Ascending aorta (tissue), 2 donors: ENCODE data around the gene PCNX4. TPM values are rescaled to one million over a fixed set of nuclear protein-coding genes. Genes with fewer than 3 reads are reported as not detected.

Experiments used
- DNase-seq, 2 donors: peaks; one replicate each; pipeline ENCODE4 v3.0.0-alpha.2; 2019; ENCODE audit warnings: low spot score in 2 of 2
- H3K27ac ChIP-seq, 2 donors: fragments of 200-600 bp; sonication (generic); one replicate each; pipeline ENCODE4 v1.5.1; 2016 to 2017; ENCODE audit warnings: mild to moderate bottlenecking in 1 of 2
- H3K27me3 ChIP-seq: fragments of 200-600 bp; sonication (generic); one replicate; pipeline ENCODE4 v1.5.1; 2017
- H3K36me3 ChIP-seq, 2 donors: fragments of 200-600 bp; sonication (generic); one replicate each; pipeline ENCODE4 v1.5.1; 2016
- H3K4me1 ChIP-seq, 2 donors: fragments of 200-600 bp; sonication (generic); one replicate each; pipeline ENCODE4 v1.5.1; 2016 to 2017; ENCODE audit warnings: mild to moderate bottlenecking in 1 of 2
- H3K4me3 ChIP-seq, 2 donors: fragments of 200-600 bp; sonication (generic); one replicate each; pipeline ENCODE4 v1.5.1; 2016 to 2017; ENCODE audit warnings: mild to moderate bottlenecking in 1 of 2
- H3K9me3 ChIP-seq, 2 donors: fragments of 200-600 bp; sonication (generic); one replicate each; pipeline ENCODE4 v1.5.1; 2016
- intact Hi-C: fragments of 100-400 bp; cut with DNase I; formaldehyde crosslinking; loops from one replicate; pipeline ENCODE4 v1.15.1; 2023
- total RNA-seq: library from RNA; depleted of rRNA; stranded (reverse); fragments of >200 nt; gene quantifications from one replicate; pipeline ENCODE4 v1.1.0, GENCODE V29; 2016
- TF ChIP-seq, protein P1 (sequence below), 3 experiments: fragments of 200-600 bp in 2 of 3; fragments of 450-650 bp in 1 of 3; sonication (generic) in 2 of 3; IDR thresholded peaks; one replicate each; pipeline ENCODE4 v1.5.1; 2016 to 2019; ENCODE audit warnings: antibody characterized with exemption in 3 of 3, mild to moderate bottlenecking in 1 of 3, moderate library complexity in 1 of 3

PCNX4 gene
- total RNA-seq, 1 donor from 2014 or later, result 47.8 TPM

DNA sequence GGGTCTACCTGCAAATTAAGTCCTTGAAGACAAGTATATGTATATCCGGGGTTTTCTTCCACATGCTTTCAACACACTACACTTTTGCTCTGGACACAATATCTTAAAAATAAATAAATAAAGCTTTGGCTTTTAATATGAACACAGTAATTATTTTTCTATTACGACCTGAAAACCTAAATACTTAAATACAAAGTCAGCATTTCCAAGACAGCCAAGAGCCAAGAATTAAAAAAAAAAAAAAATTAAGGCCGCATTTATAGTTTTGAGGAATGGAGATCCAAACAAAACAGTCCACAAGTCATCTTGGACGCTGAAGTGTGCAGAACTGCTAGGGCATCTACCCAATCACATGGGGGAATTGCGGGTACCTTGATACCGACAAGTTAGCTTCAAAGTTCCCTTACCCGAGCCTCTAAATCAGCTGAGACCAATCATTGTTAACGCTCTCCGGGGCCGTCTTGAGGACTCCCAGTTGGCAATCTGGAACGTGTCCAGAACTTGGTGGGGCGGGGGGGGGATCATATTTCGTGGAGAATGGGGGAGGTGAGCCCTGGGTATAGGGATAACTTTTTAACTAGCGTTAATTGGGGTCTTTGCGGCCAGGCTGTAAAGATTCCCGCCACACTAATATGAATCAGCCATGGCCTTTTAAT is 731 bp upstream of the PCNX4 start:
- no peaks in the 10 kb centered on the region for H3K27me3 ChIP-seq
- H3K4me1 ChIP-seq, result peaks cover 0 to 11% of the 10 kb centered on the region in 2 donors
- H3K9me3 ChIP-seq, result no peaks in the 10 kb centered on the region
- DNase-seq, result peak in 1 of 2 donors; percentile 73
- intact Hi-C loops, result loop anchor here (1.0 to 10.0 kb wide), 5 partner anchors 74 to 1054 kb away; partner anchors contain the start of genes DHRS7, JKAMP, L3HYPDH and PPM1A
- H3K27ac ChIP-seq, result peak overlapping the region; percentile 95 to 96
- TF ChIP-seq, protein P1, sequence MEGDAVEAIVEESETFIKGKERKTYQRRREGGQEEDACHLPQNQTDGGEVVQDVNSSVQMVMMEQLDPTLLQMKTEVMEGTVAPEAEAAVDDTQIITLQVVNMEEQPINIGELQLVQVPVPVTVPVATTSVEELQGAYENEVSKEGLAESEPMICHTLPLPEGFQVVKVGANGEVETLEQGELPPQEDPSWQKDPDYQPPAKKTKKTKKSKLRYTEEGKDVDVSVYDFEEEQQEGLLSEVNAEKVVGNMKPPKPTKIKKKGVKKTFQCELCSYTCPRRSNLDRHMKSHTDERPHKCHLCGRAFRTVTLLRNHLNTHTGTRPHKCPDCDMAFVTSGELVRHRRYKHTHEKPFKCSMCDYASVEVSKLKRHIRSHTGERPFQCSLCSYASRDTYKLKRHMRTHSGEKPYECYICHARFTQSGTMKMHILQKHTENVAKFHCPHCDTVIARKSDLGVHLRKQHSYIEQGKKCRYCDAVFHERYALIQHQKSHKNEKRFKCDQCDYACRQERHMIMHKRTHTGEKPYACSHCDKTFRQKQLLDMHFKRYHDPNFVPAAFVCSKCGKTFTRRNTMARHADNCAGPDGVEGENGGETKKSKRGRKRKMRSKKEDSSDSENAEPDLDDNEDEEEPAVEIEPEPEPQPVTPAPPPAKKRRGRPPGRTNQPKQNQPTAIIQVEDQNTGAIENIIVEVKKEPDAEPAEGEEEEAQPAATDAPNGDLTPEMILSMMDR (IDR thresholded peaks at IDR 0.05), result no peak
- H3K4me3 ChIP-seq, result peak overlapping the region; percentile 72 to 92
- no peaks in the 10 kb centered on the region for H3K36me3 ChIP-seq

DNA sequence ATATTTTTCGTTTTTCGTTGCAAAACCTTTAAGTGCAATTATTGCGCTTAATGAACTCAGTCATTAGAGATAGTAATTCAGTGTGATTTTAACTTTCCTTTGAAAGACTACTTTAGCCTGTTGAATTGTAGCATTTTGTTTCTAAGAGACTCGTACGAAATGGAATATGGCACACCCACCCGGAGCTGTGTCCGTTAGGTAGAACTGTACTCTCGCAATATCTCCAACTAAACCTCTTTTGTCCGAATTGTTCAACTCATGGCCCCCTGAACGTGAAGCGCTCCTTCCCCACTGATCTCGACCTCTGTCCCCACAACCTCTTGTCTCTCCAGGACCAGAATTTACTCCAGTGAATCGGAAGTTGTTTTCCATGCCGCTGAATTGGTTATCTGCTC is 800 bp downstream of the PCNX4 start:
- TF ChIP-seq, protein P1 (IDR thresholded peaks at IDR 0.05), result no peak
- Histone ChIP-seq H3K27ac (peak overlapping the region; percentile 95 to 96), H3K4me3 (peak overlapping the region; percentile 72 to 92), H3K9me3 (no peaks in the 10 kb centered on the region), H3K27me3 (no peaks in the 10 kb centered on the region), H3K4me1 (peaks cover 0 to 11% of the 10 kb centered on the region in 2 donors), H3K36me3 (peaks cover 0 to 5% of the 10 kb centered on the region in 2 donors)
- intact Hi-C loops, result loop anchor here (5.0 to 10.0 kb wide), 3 partner anchors 415 to 1052 kb away; partner anchors contain the start of genes JKAMP and L3HYPDH
- no peak for DNase-seq

DNA sequence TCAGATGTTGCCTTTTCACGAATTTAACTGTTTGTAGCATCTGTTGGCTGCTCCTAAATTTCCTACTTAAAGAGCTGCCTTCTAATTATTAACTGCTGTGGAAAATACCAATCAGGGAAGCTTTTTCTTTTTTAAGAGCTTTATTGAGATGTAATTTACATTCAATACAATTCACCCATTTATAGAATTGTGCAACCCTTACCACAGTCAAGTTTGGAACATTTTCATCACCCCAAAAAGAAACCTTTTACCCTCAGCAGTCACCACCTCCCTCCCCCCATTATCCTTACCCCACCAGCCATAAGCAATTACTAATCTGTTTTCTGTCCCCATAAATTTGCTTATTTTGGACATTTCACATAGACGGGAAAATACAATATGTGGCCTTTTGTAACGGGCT is 1.4 kb downstream of the PCNX4 start:
- intact Hi-C loops, result loop anchor here (5.0 to 10.0 kb wide), 3 partner anchors 416 to 1052 kb away; partner anchors contain the start of genes JKAMP and L3HYPDH
- H3K27ac ChIP-seq, result peak overlapping the region; percentile 95 to 96

DNA sequence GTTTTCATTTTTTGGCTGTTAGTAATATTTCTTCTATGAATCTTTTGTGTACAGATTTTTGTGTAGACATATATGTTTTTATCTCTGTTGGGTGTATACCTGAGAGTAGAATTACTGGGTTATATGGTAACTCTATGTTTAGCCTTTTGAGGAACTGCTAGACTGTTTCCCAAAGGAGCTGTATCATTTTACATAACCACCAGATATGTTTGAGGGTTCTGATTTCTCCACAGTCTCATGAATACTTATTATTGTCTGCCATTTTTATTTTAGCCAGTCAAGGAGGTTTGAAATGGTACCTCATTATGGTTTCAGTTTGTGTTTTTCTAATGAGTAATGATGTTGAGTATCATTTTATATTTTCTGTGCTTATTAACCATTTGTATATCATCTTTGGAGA is 1.9 kb downstream of the PCNX4 start:
- TF ChIP-seq, protein P1 (IDR thresholded peaks at IDR 0.05), result no peak
- Histone ChIP-seq H3K9me3 (no peaks in the 10 kb centered on the region), H3K4me3 (peak overlapping the region; percentile 72 to 92), H3K36me3 (peaks cover 0 to 11% of the 10 kb centered on the region in 2 donors), H3K4me1 (peaks cover 0 to 11% of the 10 kb centered on the region in 2 donors), H3K27me3 (no peaks in the 10 kb centered on the region), H3K27ac (peak overlapping the region; percentile 95 to 96)
- DNase-seq, result no peak
- intact Hi-C loops, result loop anchor here (5.0 to 10.0 kb wide), 3 partner anchors 416 to 1051 kb away; partner anchors contain the start of genes JKAMP and L3HYPDH

More for the DNA sequence above, 1.4 kb downstream of the PCNX4 start:
- H3K27me3 ChIP-seq, result no peaks in the 10 kb centered on the region
- H3K9me3 ChIP-seq, result no peaks in the 10 kb centered on the region
- no peak for DNase-seq
- TF ChIP-seq, protein P1 (IDR thresholded peaks at IDR 0.05), result no peak
- H3K4me1 ChIP-seq, result peaks cover 0 to 11% of the 10 kb centered on the region in 2 donors
- H3K4me3 ChIP-seq, result peak overlapping the region; percentile 72 to 92
- peaks cover 0 to 11% of the 10 kb centered on the region in 2 donors for H3K36me3 ChIP-seq

DNA sequence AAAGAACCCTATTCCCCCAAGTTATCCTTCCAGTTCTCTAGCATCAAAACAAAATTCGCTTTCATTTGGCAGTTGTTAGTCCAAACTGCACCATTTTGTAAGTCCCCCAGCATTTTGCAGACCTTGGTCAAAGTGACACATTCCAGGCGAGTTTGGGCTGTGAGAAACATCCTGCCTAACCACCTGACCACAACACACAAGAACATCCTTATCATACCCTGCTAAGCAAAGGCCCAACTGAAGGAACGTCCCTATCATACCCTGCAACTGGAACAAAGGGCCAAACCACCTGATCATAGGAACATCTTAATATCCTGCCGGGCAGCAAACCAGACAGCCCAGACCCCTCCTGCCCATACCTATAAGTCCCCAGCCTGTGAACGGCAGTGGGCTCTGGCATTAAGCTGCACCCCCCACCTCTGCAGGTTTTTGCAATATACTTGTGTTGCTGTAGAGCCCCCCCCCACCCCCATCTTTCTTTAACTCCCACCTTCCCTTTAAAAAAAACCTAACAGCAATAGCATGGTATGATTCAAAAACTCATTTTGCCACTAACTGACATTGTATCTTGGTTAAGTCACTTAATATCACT is 2.7 kb downstream of the PCNX4 start:
- Histone ChIP-seq H3K27ac (peak overlapping the region in 1 of 2 donors; percentile 96), H3K27me3 (no peaks in the 10 kb centered on the region), H3K36me3 (peaks cover 0 to 11% of the 10 kb centered on the region in 2 donors), H3K9me3 (no peaks in the 10 kb centered on the region), H3K4me3 (no peak overlapping the region), H3K4me1 (peaks cover 0 to 11% of the 10 kb centered on the region in 2 donors)
- TF ChIP-seq, protein P1 (IDR thresholded peaks at IDR 0.05), result no peak
- intact Hi-C loops, result loop anchor here (5.0 to 10.0 kb wide), 3 partner anchors 417 to 1050 kb away; partner anchors contain the start of genes JKAMP and L3HYPDH
- DNase-seq, result no peak
